Activated T-helper 17 cell treated with anti-CD3 and anti-CD28 coated beads, Interleukin-2, amount 50 U/mL, for 72 hours (primary cell): ENCODE measurements around the gene CTNS. TPM values are rescaled to one million over a fixed set of nuclear protein-coding genes. Genes with fewer than 3 reads are reported as not detected.

ENCODE experiments used
- ATAC-seq: fragments of 150-1000 bp; cut with Tn5 transposase; replicated peaks from 2 replicates; pipeline ENCODE4 v1.10.0; 2021; ENCODE audit warnings: mild to moderate bottlenecking, moderate library complexity
- H3K27ac Mint-ChIP-seq: one replicate; pipeline ENCODE4 v1.8.0; 2022; ENCODE audit warnings: mixed read lengths
- H3K27me3 Mint-ChIP-seq: one replicate; pipeline ENCODE4 v1.8.0; 2022; ENCODE audit warnings: mixed read lengths
- H3K36me3 Mint-ChIP-seq: one replicate; pipeline ENCODE4 v1.8.0; 2022; ENCODE audit warnings: low read depth, mild to moderate bottlenecking, mixed read lengths
- H3K4me1 Mint-ChIP-seq: one replicate; pipeline ENCODE4 v1.8.0; 2022; ENCODE audit warnings: mixed read lengths
- H3K4me3 Mint-ChIP-seq: one replicate; pipeline ENCODE4 v1.8.0; 2022; ENCODE audit warnings: mild to moderate bottlenecking, mixed read lengths
- H3K9me3 Mint-ChIP-seq: one replicate; pipeline ENCODE4 v1.8.0; 2022; ENCODE audit warnings: mixed read lengths
- total RNA-seq, 2 donors: library from RNA; stranded (reverse); gene quantifications; one replicate each; pipeline ENCODE4 v1.2.3, GENCODE V29; 2022

The CTNS gene
- total RNA-seq, 2 donors from 2014 or later, result 11.2 to 11.8 TPM

GRCh38 chr17:3639981-3640596 is 3.5 kb downstream of the CTNS start:
- Mint-ChIP-seq H3K4me3 (peak overlapping the region; percentile 73), H3K9me3 (no peaks in the 10 kb centered on the region), H3K27ac (peak overlapping the region; percentile 89), H3K4me1 (peaks cover 18% of the 10 kb centered on the region), H3K36me3 (peaks cover 14% of the 10 kb centered on the region), H3K27me3 (no peaks in the 10 kb centered on the region)
- ATAC-seq, result peak; percentile 32

- Mint-ChIP-seq H3K27me3 (no peaks in the 10 kb centered on the region), H3K36me3 (peaks cover 14% of the 10 kb centered on the region), H3K4me3 (no peak overlapping the region), H3K27ac (no peak overlapping the region), H3K4me1 (peaks cover 18% of the 10 kb centered on the region), H3K9me3 (no peaks in the 10 kb centered on the region)
- no peak for ATAC-seq
Observed at GRCh38 chr17:3641014-3641413, 4.5 kb downstream of the CTNS start.

- Mint-ChIP-seq H3K27ac (no peak overlapping the region), H3K4me1 (peaks cover 18% of the 10 kb centered on the region), H3K27me3 (no peaks in the 10 kb centered on the region), H3K36me3 (peaks cover 14% of the 10 kb centered on the region), H3K4me3 (no peak overlapping the region), H3K9me3 (no peaks in the 10 kb centered on the region)
- no peak for ATAC-seq
Observed at GRCh38 chr17:3641717-3642486, 5.3 kb downstream of the CTNS start.

GRCh38 chr17:3643889-3644349 is 7.4 kb downstream of the CTNS start:
- no peaks in the 10 kb centered on the region for H3K27me3 Mint-ChIP-seq
- H3K36me3 Mint-ChIP-seq, result peaks cover 26% of the 10 kb centered on the region
- H3K4me3 Mint-ChIP-seq, result peak overlapping the region; percentile 37
- H3K27ac Mint-ChIP-seq, result peak overlapping the region; percentile 79
- H3K4me1 Mint-ChIP-seq, result peaks cover 15% of the 10 kb centered on the region
- ATAC-seq, result peak; percentile 78
- H3K9me3 Mint-ChIP-seq, result no peaks in the 10 kb centered on the region

GRCh38 chr17:3645310-3645709 is 8.8 kb downstream of the CTNS start:
- Mint-ChIP-seq H3K36me3 (peaks cover 22% of the 10 kb centered on the region), H3K9me3 (no peaks in the 10 kb centered on the region), H3K27me3 (no peaks in the 10 kb centered on the region), H3K27ac (peak overlapping the region; percentile 14), H3K4me1 (peaks cover 7% of the 10 kb centered on the region), H3K4me3 (no peak overlapping the region)
- no peak for ATAC-seq

GRCh38 chr17:3647251-3647650 is 10.7 kb downstream of the CTNS start:
- Mint-ChIP-seq H3K27ac (no peak overlapping the region), H3K4me1 (peaks cover 6% of the 10 kb centered on the region), H3K4me3 (no peak overlapping the region), H3K36me3 (peaks cover 26% of the 10 kb centered on the region), H3K9me3 (no peaks in the 10 kb centered on the region), H3K27me3 (no peaks in the 10 kb centered on the region)
- no peak for ATAC-seq

GRCh38 chr17:3647769-3648555 is 11.4 kb downstream of the CTNS start:
- peaks cover 6% of the 10 kb centered on the region for H3K4me1 Mint-ChIP-seq
- H3K27ac Mint-ChIP-seq, result peak overlapping the region; percentile 44
- H3K36me3 Mint-ChIP-seq, result peaks cover 30% of the 10 kb centered on the region
- peak; percentile 49 for ATAC-seq
- H3K4me3 Mint-ChIP-seq, result no peak overlapping the region
- H3K27me3 Mint-ChIP-seq, result no peaks in the 10 kb centered on the region
- H3K9me3 Mint-ChIP-seq, result no peaks in the 10 kb centered on the region

GRCh38 chr17:3655766-3656165 is 19.2 kb downstream of the CTNS start:
- peaks cover 10% of the 10 kb centered on the region for H3K36me3 Mint-ChIP-seq
- no peaks in the 10 kb centered on the region for H3K27me3 Mint-ChIP-seq
- H3K4me3 Mint-ChIP-seq, result no peak overlapping the region
- no peak overlapping the region for H3K27ac Mint-ChIP-seq
- no peak for ATAC-seq
- H3K9me3 Mint-ChIP-seq, result no peaks in the 10 kb centered on the region
- H3K4me1 Mint-ChIP-seq, result no peaks in the 10 kb centered on the region

GRCh38 chr17:3656353-3656752 is 19.8 kb downstream of the CTNS start:
- Mint-ChIP-seq H3K4me1 (no peaks in the 10 kb centered on the region), H3K4me3 (no peak overlapping the region), H3K27me3 (no peaks in the 10 kb centered on the region), H3K9me3 (no peaks in the 10 kb centered on the region), H3K36me3 (peaks cover 10% of the 10 kb centered on the region), H3K27ac (no peak overlapping the region)
- no peak for ATAC-seq

GRCh38 chr17:3656755-3657587 is 20.4 kb downstream of the CTNS start:
- Mint-ChIP-seq H3K27me3 (no peaks in the 10 kb centered on the region), H3K9me3 (no peaks in the 10 kb centered on the region), H3K4me1 (no peaks in the 10 kb centered on the region), H3K27ac (no peak overlapping the region), H3K4me3 (no peak overlapping the region), H3K36me3 (peaks cover 7% of the 10 kb centered on the region)
- ATAC-seq, result no peak

- H3K27me3 Mint-ChIP-seq, result no peaks in the 10 kb centered on the region
- ATAC-seq, result no peak
- no peaks in the 10 kb centered on the region for H3K4me1 Mint-ChIP-seq
- no peak overlapping the region for H3K27ac Mint-ChIP-seq
- H3K36me3 Mint-ChIP-seq, result peaks cover 2% of the 10 kb centered on the region
- no peak overlapping the region for H3K4me3 Mint-ChIP-seq
- H3K9me3 Mint-ChIP-seq, result no peaks in the 10 kb centered on the region
Observed at GRCh38 chr17:3657588-3657869, 21.0 kb downstream of the CTNS start.

GRCh38 chr17:3657874-3658783 is 21.6 kb downstream of the CTNS start:
- Mint-ChIP-seq H3K4me3 (no peak overlapping the region), H3K36me3 (no peaks in the 10 kb centered on the region), H3K27ac (no peak overlapping the region), H3K9me3 (no peaks in the 10 kb centered on the region), H3K4me1 (no peaks in the 10 kb centered on the region), H3K27me3 (no peaks in the 10 kb centered on the region)
- no peak for ATAC-seq

GRCh38 chr17:3658784-3659449 is 22.4 kb downstream of the CTNS start:
- H3K9me3 Mint-ChIP-seq, result no peaks in the 10 kb centered on the region
- H3K27ac Mint-ChIP-seq, result no peak overlapping the region
- no peaks in the 10 kb centered on the region for H3K27me3 Mint-ChIP-seq
- no peaks in the 10 kb centered on the region for H3K4me1 Mint-ChIP-seq
- no peaks in the 10 kb centered on the region for H3K36me3 Mint-ChIP-seq
- no peak for ATAC-seq
- H3K4me3 Mint-ChIP-seq, result no peak overlapping the region
